Gastroesophageal sphincter (tissue), 3 donors: ENCODE measurements around the gene CPED1.

Experiments
- POLR2A ChIP-seq, 2 donors: fragments of 450-650 bp; IDR thresholded peaks; one replicate each; pipeline ENCODE4 v1.6.1; 2017; ENCODE audit warnings: antibody characterized with exemption in 2 of 2, mild to moderate bottlenecking in 2 of 2, moderate library complexity in 1 of 2
- TF ChIP-seq, protein P1 (sequence below), 4 experiments: fragments of 200-600 bp in 2 of 4; fragments of 450-650 bp in 2 of 4; sonication (generic) in 1 of 4; IDR thresholded peaks; one replicate each; pipeline ENCODE4 v1.5.1; 2017 to 2019; ENCODE audit warnings: antibody characterized with exemption in 4 of 4, mild to moderate bottlenecking in 2 of 4, moderate library complexity in 2 of 4

DNA sequence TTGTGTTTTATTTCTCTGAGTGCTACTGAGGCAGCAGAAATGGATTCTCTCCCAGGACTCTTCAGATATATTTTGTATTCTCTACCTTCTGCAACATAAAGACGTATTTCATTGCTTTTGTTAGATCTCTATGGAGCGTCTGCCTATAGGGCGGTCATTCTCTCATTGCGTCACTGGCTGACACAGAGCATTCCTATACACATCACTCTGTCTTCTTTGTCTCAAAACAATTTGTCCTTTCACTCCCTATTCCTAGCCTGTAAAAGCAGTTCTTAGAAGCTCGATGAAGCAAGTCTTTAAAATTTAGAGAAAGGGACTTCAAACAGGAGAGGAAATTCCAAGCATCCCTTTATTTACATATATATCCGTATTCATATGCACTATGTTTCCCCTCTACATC, 120.6 kb downstream of the CPED1 start:
- TF ChIP-seq, protein P1, sequence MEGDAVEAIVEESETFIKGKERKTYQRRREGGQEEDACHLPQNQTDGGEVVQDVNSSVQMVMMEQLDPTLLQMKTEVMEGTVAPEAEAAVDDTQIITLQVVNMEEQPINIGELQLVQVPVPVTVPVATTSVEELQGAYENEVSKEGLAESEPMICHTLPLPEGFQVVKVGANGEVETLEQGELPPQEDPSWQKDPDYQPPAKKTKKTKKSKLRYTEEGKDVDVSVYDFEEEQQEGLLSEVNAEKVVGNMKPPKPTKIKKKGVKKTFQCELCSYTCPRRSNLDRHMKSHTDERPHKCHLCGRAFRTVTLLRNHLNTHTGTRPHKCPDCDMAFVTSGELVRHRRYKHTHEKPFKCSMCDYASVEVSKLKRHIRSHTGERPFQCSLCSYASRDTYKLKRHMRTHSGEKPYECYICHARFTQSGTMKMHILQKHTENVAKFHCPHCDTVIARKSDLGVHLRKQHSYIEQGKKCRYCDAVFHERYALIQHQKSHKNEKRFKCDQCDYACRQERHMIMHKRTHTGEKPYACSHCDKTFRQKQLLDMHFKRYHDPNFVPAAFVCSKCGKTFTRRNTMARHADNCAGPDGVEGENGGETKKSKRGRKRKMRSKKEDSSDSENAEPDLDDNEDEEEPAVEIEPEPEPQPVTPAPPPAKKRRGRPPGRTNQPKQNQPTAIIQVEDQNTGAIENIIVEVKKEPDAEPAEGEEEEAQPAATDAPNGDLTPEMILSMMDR (IDR thresholded peaks at IDR 0.05) = no peak
- TF ChIP-seq POLR2A (IDR thresholded peaks at IDR 0.05) = no peak
